Left kidney (tissue), 2 donors: Measurements from ENCODE around the gene TPSAB1. TPM values are rescaled to one million over a fixed set of nuclear protein-coding genes. Genes with fewer than 3 reads are reported as not detected.
"Not testable (repeated sequence)": the region's sequence is repeated elsewhere in the genome, so short reads cannot be mapped to it uniquely, and the experiment has no call there.

Experiments
- DNase-seq: peaks from one replicate; pipeline ENCODE4 v3.0.0-alpha.2; 2013
- polyA plus RNA-seq: library from polyadenylated mRNA; unstranded; fragments of 120-200 nt; gene quantifications from one replicate; pipeline ENCODE4 v1.2.1, GENCODE V29; 2013; ENCODE audit not compliant: insufficient read length

Gene TPSAB1
- polyA plus RNA-seq, 1 donor: not detected

DNA sequence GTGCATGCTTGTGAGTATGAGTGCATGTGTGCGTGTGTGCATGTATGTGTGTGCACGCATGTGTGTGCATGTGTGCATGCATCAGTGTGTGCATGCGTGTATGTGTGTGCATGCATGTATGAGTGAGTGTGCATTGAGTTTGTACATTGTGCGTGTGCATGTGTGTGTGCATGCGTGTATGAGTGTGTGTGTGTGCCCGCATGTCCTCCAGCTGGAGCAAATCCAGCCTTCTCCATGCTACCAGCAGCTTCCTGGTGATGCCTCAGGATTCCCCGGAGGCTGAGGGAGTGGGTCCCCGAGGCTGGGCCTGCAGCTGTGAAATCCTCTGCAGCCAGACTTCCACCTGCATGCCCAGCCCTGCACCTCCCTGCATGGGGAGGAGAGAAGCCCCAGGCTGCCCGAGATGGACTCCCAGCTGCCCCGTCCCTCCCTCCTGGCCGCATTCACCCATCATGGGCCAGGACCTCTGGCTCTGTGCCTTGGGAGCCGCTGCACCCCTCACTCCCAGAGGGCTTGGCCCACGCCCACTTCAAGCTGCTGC lies 24.7 kb downstream of the TPSAB1 start:
- no peak for DNase-seq

DNA sequence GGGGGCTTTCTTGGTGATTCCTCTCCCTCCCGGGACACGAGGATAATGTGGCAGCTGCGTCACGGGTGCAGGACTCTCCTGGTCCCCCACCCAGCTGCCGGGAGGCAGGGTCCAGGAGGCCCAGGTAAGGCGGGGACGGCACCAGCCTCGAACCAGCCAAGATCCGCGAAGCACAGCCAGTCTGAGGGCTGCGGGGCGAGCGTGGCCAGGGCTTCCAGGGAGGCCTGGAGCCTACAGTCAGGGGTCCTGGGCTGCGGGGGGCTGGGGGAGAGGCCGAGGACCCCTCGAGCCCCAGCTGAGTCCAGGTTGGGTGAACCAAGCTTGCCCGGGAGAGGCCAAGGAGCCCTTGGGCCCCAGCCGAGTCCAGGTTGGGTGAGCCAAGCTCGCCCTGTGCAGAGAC lies 25.3 kb downstream of the TPSAB1 start:
- DNase-seq: no peak

DNA sequence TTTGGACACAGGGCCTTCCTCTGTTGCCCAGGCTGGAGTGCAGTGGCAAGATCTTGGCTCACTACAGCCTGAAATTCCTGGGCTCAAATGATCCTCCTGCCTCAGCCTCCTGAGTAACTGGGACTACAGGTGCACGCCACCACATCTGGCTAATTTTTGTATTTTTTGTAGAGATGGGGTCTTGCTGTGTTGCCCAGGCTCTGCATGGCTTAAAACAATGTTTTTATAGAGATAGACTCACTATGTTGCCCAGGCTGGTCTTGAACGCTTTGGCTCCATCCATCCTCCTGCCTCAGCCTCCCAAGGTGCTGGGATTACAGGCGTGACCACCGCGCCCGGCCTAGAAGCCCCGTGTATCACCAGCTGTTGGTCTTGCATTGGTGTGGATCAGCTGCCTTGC lies 28.9 kb downstream of the TPSAB1 start:
- DNase-seq: not testable (repeated sequence)

DNA sequence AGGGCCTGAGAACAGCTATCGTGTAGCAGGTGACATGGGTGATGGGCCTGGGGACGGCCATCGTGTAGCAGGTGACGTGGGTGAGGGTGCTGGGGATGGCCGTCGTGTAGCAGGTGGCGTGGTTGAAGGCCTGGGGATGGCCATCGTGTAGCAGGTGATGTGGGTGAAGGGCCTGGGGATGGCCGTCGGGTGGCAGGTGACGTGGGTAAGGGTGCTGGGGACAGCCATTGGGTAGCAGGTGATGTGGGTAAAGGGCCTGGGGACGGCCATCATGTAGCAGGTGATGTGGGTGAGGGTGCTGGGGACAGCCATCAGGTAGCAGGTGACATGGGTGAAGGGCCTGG lies 30.8 kb downstream of the TPSAB1 start:
- no peak for DNase-seq

DNA sequence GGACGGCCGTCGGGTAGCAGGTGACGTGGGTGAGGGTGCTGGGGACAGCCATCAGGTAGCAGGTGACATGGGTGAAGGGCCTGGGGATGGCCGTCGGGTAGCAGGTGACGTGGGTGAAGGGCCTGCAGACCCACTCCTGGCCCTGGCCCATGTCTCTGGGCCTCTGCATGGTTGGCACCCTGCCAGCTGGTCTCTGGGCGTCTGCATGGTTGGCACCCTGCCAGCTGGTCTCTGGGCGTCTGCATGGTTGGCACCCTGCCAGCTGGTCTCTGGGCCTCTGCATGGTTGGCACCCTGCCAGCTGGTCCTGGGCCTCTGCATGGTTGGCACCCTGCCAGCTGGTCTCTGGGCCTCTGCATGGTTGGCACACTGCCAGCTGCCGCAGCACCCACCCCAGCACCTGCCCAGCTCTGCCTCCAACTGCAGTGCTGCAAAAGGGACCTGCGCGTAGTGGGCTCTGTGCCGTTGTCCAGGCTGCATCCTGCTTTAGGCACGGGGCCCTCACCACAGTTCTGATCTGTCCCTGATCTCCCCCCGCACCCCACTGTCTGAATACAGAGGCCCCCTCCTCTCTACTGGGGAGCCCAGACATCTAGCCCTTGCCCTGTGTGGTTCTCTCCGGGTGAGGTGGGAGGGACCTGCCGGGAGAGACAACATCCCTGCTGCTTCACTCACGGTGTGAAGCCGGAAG lies 31.4 kb downstream of the TPSAB1 start:
- not testable (repeated sequence) for DNase-seq

DNA sequence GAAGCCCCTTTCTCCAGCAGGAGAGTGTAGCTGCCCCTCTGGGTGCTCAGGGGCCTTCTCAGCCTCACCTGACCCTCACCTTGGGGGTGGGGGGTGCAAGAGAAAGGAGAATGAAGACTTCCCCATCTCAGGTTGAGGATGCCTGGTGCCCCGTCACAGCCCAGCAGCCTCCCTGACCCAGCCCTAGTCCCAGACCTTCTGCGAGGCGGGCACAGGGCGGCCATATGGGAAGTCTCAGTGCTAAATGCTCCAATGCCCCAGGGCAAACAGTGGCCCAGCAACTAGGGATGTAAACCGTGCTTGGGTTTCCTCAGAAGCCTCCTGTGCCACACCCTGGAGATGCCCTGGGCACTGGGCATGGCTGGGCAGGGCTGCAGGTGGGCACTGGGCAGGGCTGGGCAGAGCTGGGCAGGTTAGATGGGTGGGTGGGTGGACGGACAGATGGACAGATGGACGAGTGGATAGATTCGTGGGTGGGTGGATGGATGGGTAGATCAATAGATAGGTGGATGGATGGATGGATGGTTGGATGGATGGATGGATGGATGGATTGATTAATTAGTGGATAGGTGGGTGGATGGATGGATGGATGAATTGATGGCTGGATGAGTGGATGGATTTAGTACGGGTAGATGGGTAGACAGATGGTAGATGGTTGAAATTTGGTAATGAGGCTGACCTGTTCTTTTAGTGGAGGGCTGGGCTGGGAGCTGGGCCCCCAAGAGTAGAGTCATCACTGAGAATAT lies 32.1 kb downstream of the TPSAB1 start:
- DNase-seq: no peak

DNA sequence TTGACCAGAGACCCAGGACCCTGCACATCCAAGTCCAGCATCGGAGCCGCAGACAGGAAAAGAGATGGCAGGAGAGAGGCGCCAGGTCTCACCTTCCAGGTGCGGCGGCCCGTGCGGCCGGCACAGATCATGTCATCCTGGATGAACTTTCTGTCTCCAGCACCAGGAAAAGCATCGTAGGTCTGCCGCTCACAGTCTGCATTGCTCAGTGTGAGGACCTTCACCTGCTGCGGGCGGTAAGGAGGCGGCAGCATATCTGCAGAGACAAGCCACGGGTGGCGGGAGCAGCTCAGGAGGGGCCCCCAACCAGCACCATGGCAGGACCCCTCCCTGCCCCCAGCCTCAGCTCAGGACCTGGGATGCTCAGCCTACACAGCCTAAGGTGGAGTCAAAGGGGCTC lies 33.3 kb downstream of the TPSAB1 start:
- DNase-seq: no peak

DNA sequence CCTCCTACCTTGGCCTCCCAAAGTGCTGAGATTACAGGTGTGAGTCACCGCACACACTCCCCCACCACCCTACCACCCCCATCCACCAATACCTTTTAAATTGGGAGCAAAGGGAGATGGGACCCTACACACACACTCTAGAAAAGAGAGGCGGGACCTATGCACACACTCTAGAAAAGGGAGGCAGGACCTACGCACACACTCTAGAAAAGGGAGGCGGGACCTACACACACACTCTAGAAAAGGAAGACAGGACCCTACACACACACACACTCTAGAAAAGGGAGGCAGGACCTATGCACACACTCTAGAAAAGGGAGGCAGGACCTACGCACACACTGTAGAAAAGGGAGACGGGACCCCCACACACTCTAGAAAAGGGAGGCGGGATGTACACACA lies 34.3 kb downstream of the TPSAB1 start:
- DNase-seq: no peak

DNA sequence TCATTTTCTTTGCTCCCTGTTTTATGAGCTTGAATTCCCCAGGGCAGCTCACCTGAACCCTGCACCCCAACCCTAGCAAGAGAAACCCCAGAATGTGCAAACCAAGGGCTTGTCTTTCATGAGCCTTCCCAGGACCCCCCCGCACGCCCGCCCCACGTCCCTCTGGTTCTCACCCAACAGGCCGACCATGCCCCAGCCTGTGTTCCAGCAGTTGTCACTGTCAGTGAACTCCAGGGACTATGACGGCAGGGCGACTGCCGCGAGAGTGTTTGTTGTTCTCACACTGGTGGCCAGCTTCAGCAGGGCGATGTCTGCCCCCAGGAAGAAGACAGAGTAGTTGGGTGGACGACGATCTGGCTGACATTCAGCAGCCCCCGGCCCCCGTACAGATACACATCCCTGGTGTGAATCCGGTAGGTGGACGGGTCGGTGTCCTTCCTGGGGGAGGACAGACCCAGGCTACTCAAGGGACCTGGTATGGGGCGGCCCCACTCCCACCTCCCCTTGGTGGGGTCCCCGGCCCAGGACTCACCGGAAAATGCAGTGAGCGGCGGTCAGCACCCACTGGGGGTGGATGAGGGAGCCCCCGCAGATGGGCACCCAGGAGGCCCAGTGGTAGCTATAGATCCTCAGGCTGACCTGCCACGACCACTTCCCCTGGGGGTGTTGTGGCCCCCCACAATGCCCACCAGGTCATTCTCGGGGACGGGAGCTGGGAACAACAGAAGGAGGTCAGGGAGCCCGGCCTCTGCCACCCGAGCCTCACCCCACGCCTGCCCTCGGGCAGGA lies 35.5 kb downstream of the TPSAB1 start:
- DNase-seq: no peak

DNA sequence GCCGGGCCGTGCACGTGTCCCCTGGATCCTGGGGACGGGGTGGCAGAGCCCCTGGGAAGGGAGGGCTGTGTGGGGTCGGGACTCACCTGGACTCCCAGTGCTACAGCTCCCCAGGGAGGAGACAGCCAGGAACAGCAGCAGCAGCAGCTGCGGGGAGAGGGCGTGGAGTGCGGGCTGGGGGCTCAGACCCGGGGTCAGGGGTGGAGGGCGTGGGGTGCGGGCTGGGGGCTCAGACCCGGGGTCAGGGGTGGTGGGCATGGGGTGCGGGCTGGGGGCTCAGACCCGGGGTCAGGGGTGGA lies 36.0 kb downstream of the TPSAB1 start:
- no peak for DNase-seq

DNA sequence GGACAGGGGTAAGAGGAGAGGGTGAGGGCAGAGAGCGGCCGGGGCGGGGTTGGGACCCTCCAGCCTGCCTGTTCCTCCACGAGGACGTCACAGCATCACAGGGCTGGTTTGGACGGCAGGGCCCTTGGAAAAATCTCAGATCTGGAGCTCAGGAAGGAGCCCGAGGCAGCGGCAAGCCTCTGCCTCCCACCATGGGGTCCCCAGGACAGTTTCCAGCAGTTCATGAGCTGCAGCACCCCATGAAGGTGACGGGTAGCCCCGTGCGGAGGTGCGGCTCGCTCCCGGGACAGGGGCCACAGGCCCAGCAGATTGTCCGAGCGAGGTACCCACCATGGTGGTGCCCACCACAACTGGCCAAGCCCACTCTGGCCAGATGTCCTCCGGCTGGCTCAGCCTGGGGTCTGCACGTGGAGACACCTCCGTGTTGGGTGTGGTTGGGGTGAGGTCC lies 36.7 kb downstream of the TPSAB1 start:
- no peak for DNase-seq

DNA sequence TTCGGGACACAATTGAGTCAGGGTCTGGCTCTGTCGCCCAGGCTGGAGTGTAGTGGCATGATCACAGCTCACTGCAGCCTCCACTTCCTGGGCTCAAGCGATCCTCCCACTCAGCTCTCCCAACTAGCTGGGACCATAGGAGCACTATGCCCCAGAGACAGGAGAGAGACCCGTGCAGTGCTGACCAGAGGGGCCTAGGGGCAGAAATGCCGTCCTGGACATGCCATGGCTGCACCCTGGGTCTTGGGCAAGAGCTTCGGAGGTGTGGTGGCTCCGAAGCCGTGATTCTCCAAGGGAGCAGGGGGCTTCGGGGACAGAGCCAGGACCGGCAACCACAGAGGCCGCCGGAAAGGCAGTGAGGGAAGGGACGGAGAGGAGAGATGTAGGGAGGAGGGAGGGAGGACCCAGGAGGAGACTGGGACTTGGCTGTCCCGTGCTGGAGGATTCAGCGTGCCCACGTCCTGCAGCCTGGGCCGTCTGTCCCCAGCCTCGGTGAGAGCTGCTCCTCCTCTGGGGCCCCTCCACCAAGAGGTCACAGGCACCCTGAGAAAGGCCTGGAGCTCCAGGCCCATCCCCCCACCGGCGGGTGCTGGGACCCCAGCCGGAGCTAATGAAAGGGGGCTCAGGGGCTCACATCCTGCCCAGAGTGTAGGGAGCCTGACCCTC lies 37.2 kb downstream of the TPSAB1 start:
- no peak for DNase-seq

DNA sequence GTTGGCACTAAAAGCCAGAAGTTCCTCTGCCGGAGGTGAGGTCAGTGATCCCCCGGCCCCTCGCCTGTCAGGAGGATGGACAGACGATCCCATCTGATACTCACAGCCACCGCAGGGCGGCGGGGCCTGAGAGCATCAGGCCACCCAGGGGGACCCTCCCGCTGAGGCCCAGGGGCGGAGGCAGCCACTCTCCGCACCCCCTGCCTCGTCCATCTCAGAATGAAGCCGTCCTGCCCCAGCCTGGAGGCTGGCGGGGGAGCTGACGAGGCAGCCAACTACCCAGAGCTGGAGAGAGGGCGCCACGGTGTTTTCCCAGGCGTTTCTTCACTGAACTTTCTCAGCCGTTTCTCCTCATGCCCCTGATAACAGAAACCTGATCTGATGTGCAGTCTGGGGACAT lies 38.0 kb downstream of the TPSAB1 start:
- no peak for DNase-seq

DNA sequence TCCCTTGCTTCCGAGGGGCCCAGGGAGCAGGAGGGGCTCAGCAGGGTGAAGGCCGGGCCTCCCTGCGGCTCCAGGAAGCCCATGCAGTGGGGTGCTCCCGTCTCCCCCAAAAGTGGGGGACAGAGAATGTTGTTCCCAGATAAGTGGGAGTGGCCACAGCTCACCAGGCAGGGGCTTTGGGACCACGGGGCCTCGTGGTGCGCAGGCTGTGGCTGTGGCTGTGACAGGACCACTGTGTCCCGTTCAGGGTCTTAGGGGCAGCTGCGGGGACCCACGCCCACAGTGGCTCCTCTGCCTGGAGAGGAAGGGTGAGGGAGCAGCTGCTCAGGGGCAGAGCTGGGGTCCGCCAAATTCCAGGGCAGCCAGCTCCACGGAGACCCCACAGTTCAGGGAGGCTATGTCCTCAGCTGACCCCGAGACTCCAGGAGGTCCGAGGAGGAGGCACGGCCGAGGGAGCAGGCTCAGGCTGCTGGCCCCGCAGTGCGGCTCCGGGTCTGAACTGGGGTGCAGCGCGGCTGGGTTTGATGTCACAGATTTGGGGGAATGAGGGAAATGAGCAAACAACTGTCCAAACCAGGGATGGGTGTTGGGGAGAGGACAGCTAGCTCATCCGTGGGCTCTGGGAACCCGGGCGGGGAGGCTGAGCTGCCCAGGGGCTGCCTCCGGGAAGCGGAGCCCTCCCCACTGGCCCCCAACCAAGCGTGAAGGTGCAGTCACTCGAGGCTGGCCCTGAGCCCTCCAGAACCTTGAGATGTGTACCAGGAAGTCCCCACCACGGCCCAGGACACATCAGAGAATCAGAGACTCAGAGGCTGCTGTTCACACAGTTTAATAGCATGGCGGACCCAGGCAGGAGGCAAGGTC lies 38.8 kb downstream of the TPSAB1 start:
- no peak for DNase-seq

DNA sequence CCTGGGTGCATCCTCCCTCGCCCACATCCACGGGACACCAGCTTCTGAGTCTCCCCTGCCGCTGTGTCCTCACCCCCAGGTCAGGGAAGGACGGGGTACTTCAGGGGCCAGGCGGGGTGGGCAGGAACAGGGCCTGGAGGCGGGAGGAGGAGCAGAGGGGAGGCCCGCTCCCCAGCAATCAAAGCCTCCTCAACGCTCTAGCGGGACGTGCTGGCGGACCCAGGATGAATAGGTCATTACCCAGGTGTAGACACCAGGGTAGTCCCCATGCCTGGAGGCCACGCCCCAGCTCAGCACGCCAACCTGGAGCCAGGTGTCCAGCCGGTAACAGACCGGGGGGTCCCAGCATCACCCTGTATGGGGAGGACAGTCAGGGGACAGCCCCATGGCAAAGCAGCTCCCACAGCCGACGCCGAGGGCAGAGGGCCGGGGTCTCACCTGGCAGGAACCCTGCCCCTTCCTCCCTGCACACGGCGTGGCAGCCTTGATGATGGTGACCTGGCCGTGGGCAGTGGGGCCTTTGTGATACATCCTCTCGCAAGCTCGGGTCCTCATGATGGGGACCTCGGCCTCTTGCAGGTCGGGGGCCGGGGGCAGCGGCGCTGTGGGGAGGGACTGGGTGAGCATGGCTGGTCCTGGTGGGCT lies 39.6 kb downstream of the TPSAB1 start:
- no peak for DNase-seq

DNA sequence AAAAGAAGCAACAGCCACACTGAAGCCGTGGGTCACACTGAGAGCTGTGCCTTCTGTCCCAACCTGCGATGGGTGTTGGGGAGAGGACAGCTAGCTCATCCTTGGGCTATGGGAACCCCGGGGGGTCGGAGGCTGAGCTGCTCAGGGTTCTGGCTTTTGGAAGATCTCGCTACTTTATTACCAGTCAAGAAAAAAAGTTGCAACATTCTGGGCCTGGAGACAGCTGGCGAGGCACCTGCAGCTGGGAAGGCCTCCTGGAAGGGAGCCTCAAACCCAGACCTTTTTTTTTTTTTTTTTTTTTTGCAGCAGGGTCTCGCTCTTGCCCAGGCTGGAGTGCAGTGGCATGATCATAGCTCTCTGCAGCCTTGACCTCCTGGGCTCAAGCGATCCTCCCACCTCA lies 40.3 kb downstream of the TPSAB1 start:
- DNase-seq: no peak

DNA sequence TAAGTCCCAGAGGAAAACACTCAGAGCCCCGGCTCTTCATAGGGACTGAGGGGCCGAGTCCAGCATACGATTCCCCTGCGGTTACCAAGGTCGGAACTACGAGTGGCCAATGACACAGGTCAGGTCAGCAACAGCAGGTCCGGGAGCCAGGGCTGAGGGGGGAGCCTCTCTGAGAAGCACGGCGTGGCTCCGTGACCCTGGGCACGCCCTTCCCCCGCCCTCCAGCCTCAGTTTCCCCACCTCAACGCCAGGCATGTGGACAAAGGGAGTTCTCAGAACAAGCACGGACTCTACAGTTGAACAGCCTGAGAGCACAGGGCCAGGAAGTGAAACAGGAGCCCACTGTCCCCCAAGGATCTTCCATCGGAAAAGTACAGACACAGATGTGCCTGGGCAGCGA lies 41.0 kb downstream of the TPSAB1 start:
- no peak for DNase-seq

DNA sequence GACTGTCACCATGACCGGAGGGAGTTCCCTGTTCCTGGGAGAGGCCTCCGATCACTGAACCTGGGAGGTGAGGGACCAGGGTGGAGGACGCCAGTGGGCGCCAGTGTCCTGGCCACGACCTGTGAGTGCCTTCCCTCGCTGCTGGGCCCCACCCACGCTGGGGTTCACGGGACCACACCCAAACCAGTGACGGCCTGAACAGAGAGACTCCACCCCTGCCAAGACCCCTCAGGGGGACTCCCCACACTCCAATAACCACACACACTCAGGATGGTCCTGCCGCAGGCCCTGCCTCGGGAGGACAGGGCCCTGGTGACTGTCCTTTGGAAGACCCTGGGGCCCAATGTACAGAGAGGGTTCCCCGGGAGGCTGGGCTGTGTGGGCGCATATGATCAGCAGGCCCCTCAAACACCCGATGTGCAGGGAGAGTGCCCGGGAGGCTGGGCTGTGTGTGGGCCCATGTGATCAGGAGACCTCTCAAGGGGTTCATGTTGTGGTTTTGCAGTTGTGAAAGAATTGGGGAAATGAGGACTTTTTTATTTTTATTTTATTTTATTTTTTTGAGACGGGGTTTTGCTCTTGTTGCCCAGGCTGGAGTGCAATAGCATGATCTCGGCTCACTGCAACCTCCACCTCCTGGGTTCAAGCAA lies 41.9 kb downstream of the TPSAB1 start:
- DNase-seq: no peak

DNA sequence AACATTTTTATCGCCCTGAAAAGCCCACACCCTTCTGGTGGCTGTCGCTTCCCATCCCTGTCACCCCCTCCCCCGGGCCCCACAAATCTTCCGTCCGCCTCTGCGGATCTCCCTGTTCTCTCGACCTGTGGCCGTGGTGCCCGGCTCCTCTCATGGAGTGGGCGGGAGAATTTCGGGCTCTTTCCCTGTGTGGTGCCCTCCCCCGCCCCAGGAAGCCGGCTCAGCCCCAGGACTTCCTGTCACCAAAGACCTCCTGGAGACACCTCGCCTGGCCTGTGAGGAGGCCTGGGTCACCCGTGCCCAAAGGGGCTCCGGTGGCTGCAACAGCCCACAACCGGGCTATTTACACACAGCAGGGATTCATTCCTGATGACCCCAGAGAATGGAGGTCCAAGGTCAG lies 42.8 kb downstream of the TPSAB1 start:
- no peak for DNase-seq

DNA sequence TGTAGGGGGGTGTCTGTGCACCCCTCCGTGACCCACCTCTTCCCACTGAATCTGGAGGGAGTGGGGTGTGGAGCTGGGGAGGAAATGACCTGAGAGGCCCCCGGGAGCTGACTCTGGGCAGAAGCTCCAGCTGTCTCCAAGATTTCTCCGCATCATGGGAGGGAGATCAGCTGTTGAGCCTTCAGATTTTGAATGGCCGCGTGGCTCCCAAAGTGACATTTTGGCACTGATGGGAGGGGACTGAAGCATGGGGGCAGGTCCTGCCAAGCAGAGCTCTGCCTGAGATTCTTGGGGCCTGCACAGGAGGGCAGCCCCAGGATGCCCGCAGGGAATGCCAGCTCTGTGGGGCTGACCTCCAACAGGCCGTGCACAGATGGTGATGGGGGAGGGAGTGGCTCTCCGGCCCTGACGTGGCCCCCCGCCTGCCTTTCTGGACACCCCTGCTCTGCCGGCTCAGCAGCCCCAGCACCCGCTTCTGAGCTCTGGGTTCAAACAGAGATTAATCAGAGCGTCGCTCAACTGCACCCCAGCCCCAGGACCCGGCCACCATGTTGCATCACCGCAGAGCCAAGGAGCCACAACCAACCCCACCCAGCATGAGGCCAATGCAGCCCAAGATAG lies 43.6 kb downstream of the TPSAB1 start:
- no peak for DNase-seq
